ENCODE measurements around the gene SPRYD7. TPM values are rescaled to one million over a fixed set of nuclear protein-coding genes. Genes with fewer than 3 reads are reported as not detected.
A peak's percentile ranks its signal among the peaks of the same experiment; 100 is the strongest.

Gene SPRYD7
- total and polyA plus RNA-seq, 2 of the 13 experiments (the other 11 are each of a cell fraction or from before 2014, with no cell fraction given) = 2.7 to 5.9 TPM

DNA sequence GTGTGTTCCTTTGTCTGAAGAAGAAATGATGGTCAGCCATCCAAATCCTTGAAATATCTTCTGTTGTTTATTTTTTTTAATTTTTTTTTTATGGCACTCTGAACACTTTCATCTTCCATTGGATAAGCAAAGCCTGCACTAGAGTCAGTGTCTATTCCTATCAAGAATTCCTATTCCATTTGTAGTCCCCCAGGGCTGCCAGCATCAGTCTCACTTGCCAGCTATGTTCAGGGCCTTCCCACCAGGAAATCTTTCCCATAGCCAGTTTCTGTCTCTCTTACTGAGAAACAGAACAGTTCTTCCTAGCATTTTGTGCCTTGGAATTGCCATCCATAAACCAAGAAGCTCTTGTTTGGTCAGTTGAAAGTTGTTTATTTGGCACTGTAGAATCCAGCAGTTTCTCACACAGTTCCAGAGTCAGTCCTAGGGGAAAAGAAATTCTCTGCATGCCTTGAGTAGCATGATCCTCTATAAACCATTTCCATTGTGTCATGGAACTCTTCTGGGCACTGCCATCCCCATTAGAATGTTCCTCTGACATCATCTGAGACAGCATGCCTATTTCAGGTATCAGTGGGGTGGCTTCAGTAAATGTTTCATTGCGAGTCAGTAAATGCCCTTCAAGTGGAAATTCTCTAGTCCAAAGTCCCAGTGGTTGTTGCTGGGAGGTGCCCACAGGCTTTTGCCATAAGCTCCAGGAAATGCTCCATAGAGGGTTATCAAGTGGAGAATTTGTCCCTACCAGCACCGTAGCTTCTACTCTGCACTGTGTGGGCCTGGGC, 18.7 kb upstream of the SPRYD7 start:
- DNase-seq (ENCODE audit: low spot score) (no peak), ATAC-seq (peak; percentile 62), FAIRE-seq (no peak)
- no peaks in the 10 kb centered on the region for H3K79me2 ChIP-seq (ENCODE audit: insufficient read depth, low read length)
- BruUV-seq (replicated peaks) = no TSS peak
- H3K27ac ChIP-seq (ENCODE audit: extremely low read length, insufficient read depth, low read length) = no peak overlapping the region
- H3K9me3 ChIP-seq (ENCODE audit: low read length) = 0 out of 2 replicates have a peak, but pooled peaks cover 6% of the 10 kb centered on the region
- TF ChIP-seq ZNF75D (CRISPR knock-in tag; IDR thresholded peaks at IDR 0.05; ENCODE audit: borderline replicate concordance) (no peak), SNAI1 (CRISPR knock-in tag; IDR thresholded peaks at IDR 0.05; ENCODE audit: borderline replicate concordance) (no peak)
- POLR2A ChIA-PET = no interaction called here
- in situ Hi-C loops (cut with HindIII; ENCODE audit: extremely low pct_ligation_motif_present, low pct_unique_long_range_greater_than_20kb) = no loop called here
- H3K4me1 ChIP-seq (ENCODE audit: insufficient read depth, low read length) = peaks cover 17% of the 10 kb centered on the region
- H3K36me3 ChIP-seq (replicated peaks in 1 of 2; ENCODE audit: control insufficient read depth in 1 of 2, insufficient read depth in 2 of 2, low read length in 2 of 2) = no peaks in the 10 kb centered on the region
- no peak overlapping the region for H3K9ac ChIP-seq (ENCODE audit: insufficient read depth, low read depth, low read length)
- H4K20me1 ChIP-seq (ENCODE audit: insufficient read depth, low read length) = no peaks in the 10 kb centered on the region
- no peaks in the 10 kb centered on the region for H3K27me3 ChIP-seq (ENCODE audit: control insufficient read depth in 1 of 2, insufficient read depth in 2 of 2, low read length in 2 of 2)
- H3K4me2 ChIP-seq (ENCODE audit: low read depth, low read length) = no peak overlapping the region
- no peak overlapping the region for H2AFZ ChIP-seq (ENCODE audit: low read length)
- intact Hi-C loops (cut with micrococcal nuclease; ENCODE audit: unreplicated experiment) = no loop called here
- H3K4me3 ChIP-seq (replicated peaks in 1 of 3; ENCODE audit: insufficient read depth in 1 of 3, low read depth in 2 of 3, low read length in 3 of 3) = no peak overlapping the region
- WGBS (ENCODE audit: low lambda C conversion rate) = 0% methylated on average over 1 of the region's 2 CpGs
- CTCF ChIA-PET (ENCODE audit: low intra/inter-chr PET ratio, low total read pairs) = no interaction called here

DNA sequence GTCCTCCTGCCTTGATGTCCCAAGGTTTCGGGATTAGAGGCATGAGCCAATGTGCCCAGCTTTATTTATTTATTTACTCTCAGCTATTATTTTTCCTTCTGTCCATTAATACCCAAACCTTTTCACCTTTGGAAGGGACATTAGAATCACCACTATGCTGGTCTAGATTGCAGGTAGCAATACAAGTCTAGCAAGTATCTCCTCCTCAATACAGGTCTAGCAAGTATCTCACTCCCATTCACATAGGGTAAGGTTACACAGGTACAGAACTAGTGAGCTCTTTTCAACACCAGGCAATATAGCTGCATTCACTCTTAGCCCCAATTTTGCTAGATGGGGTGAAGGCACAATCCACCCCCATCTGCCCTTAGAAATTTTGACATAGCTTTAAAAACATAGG, 17.4 kb upstream of the SPRYD7 start:
- Histone ChIP-seq H3K4me2 (ENCODE audit: low read depth, low read length) (no peak overlapping the region), H3K9me3 (ENCODE audit: low read length) (no peaks in the 10 kb centered on the region), H3K4me1 (ENCODE audit: insufficient read depth, low read length) (peaks cover 17% of the 10 kb centered on the region), H3K27ac (ENCODE audit: extremely low read length, insufficient read depth, low read length) (no peak overlapping the region), H3K27me3 (ENCODE audit: control insufficient read depth in 1 of 2, insufficient read depth in 2 of 2, low read length in 2 of 2) (no peaks in the 10 kb centered on the region), H3K79me2 (ENCODE audit: insufficient read depth, low read length) (no peaks in the 10 kb centered on the region), H2AFZ (ENCODE audit: low read length) (no peak overlapping the region), H3K4me3 (replicated peaks in 1 of 3; ENCODE audit: insufficient read depth in 1 of 3, low read depth in 2 of 3, low read length in 3 of 3) (no peak overlapping the region), H3K36me3 (replicated peaks in 1 of 2; ENCODE audit: control insufficient read depth in 1 of 2, insufficient read depth in 2 of 2, low read length in 2 of 2) (no peaks in the 10 kb centered on the region), H3K9ac (ENCODE audit: insufficient read depth, low read depth, low read length) (no peak overlapping the region), H4K20me1 (ENCODE audit: insufficient read depth, low read length) (no peaks in the 10 kb centered on the region)
- in situ Hi-C loops (cut with HindIII; ENCODE audit: extremely low pct_ligation_motif_present, low pct_unique_long_range_greater_than_20kb) = no loop called here
- intact Hi-C loops (cut with micrococcal nuclease; ENCODE audit: unreplicated experiment) = no loop called here
- BruUV-seq (replicated peaks) = no TSS peak
- 84% methylated on average over 1 of the region's 1 CpG for WGBS (ENCODE audit: low lambda C conversion rate)
- POLR2A ChIA-PET = interaction anchor here (1.0 kb wide), 1 partner anchor 15 kb away, joined by 4 read pairs; no protein-coding TSS in a partner anchor
- no peak for DNase-seq (ENCODE audit: low spot score)
- CTCF ChIA-PET (ENCODE audit: low intra/inter-chr PET ratio, low total read pairs) = no interaction called here
- no peak for ATAC-seq
- FAIRE-seq = no peak
- TF ChIP-seq RFXANK (CRISPR knock-in tag; IDR thresholded peaks at IDR 0.05) (no peak), TCF7 (IDR thresholded peaks at IDR 0.05; ENCODE audit: low read depth) (no peak), ZNF451 (CRISPR knock-in tag; IDR thresholded peaks at IDR 0.05) (no peak), ZNF670 (CRISPR knock-in tag; IDR thresholded peaks at IDR 0.05; ENCODE audit: borderline replicate concordance) (no peak), MXD4 (CRISPR knock-in tag; IDR thresholded peaks at IDR 0.05) (no peak), PPARG (CRISPR knock-in tag; conservative IDR thresholded peaks at IDR 0.05) (no peak), ZNF230 (CRISPR knock-in tag; IDR thresholded peaks at IDR 0.05) (no peak), RXRB (CRISPR knock-in tag; IDR thresholded peaks at IDR 0.05; ENCODE audit: borderline replicate concordance) (no peak)
- TF ChIP-seq, protein P1, sequence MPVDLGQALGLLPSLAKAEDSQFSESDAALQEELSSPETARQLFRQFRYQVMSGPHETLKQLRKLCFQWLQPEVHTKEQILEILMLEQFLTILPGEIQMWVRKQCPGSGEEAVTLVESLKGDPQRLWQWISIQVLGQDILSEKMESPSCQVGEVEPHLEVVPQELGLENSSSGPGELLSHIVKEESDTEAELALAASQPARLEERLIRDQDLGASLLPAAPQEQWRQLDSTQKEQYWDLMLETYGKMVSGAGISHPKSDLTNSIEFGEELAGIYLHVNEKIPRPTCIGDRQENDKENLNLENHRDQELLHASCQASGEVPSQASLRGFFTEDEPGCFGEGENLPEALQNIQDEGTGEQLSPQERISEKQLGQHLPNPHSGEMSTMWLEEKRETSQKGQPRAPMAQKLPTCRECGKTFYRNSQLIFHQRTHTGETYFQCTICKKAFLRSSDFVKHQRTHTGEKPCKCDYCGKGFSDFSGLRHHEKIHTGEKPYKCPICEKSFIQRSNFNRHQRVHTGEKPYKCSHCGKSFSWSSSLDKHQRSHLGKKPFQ (CRISPR knock-in tag; IDR thresholded peaks at IDR 0.05; ENCODE audit: insufficient replicate concordance) = no peak
- TF ChIP-seq, protein P2, sequence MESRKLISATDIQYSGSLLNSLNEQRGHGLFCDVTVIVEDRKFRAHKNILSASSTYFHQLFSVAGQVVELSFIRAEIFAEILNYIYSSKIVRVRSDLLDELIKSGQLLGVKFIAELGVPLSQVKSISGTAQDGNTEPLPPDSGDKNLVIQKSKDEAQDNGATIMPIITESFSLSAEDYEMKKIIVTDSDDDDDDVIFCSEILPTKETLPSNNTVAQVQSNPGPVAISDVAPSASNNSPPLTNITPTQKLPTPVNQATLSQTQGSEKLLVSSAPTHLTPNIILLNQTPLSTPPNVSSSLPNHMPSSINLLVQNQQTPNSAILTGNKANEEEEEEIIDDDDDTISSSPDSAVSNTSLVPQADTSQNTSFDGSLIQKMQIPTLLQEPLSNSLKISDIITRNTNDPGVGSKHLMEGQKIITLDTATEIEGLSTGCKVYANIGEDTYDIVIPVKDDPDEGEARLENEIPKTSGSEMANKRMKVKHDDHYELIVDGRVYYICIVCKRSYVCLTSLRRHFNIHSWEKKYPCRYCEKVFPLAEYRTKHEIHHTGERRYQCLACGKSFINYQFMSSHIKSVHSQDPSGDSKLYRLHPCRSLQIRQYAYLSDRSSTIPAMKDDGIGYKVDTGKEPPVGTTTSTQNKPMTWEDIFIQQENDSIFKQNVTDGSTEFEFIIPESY (CRISPR knock-in tag; IDR thresholded peaks at IDR 0.05) = no peak
- TF ChIP-seq, protein P3, sequence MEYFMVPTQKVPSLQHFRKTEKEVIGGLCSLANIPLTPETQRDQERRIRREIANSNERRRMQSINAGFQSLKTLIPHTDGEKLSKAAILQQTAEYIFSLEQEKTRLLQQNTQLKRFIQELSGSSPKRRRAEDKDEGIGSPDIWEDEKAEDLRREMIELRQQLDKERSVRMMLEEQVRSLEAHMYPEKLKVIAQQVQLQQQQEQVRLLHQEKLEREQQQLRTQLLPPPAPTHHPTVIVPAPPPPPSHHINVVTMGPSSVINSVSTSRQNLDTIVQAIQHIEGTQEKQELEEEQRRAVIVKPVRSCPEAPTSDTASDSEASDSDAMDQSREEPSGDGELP (IDR thresholded peaks at IDR 0.05; ENCODE audit: borderline replicate concordance, low read depth) = no peak
